Naive thymus-derived CD8-positive, alpha-beta T cell (primary cell): ENCODE data around the gene MCF2L. TPM values are rescaled to one million over a fixed set of nuclear protein-coding genes. Genes with fewer than 3 reads are reported as not detected.

Experiments
- ATAC-seq, 2 donors: fragments of 150-1000 bp; cut with Tn5 transposase in 1 of 2; sonication (Bioruptor Pico), chemical (Tn5 transposase) in 1 of 2; 1 replicate in 1 of 2; 2 replicates in 1 of 2; pipeline ENCODE4 v1.10.0; 2021; ENCODE audit warnings: mild to moderate bottlenecking in 2 of 2, moderate library complexity in 2 of 2
- POLR2A ChIA-PET: fragments of 350-600 bp; sonication (Branson Sonifier 250); formaldehyde crosslinking; loops from one replicate; lab custom pipeline; 2021; ENCODE audit warnings: antibody characterized with exemption; lab: Charles Lee
- DNase-seq, 10 donors: peaks; one replicate each; pipeline versions ENCODE4 v3.0.0 to v3.0.0-alpha.2; 2020 to 2022
- H3K27ac Mint-ChIP-seq, 10 donors: one replicate each; pipeline ENCODE4 v1.8.0; 2020 to 2022; ENCODE audit warnings: mild to moderate bottlenecking in 10 of 10, mixed read lengths in 10 of 10, moderate library complexity in 4 of 10, inconsistent platforms in 1 of 10
- H3K27me3 Mint-ChIP-seq, 5 donors: one replicate each; pipeline ENCODE4 v1.8.0; 2021 to 2022; ENCODE audit warnings: mixed read lengths in 5 of 5
- H3K36me3 Mint-ChIP-seq, 3 donors: one replicate each; pipeline ENCODE4 v1.8.0; 2020 to 2022; ENCODE audit warnings: mixed read lengths in 3 of 3, mild to moderate bottlenecking in 2 of 3, inconsistent platforms in 1 of 3
- H3K4me1 Mint-ChIP-seq, 4 donors: one replicate each; pipeline ENCODE4 v1.8.0; 2021 to 2022; ENCODE audit warnings: mixed read lengths in 4 of 4
- H3K4me3 Mint-ChIP-seq, 10 donors: one replicate each; pipeline ENCODE4 v1.8.0; 2020 to 2022; ENCODE audit warnings: mild to moderate bottlenecking in 10 of 10, mixed read lengths in 10 of 10, moderate library complexity in 6 of 10, inconsistent platforms in 1 of 10
- H3K9me3 Mint-ChIP-seq, 9 donors: one replicate each; pipeline ENCODE4 v1.8.0; 2020 to 2022; ENCODE audit warnings: mixed read lengths in 9 of 9, mild to moderate bottlenecking in 3 of 9, inconsistent platforms in 1 of 9, moderate library complexity in 1 of 9
- polyA plus RNA-seq, 3 donors: library from polyadenylated mRNA; unstranded; fragments of 300-500 nt; fragmentation: Illumina TruSeq; gene quantifications; one replicate each; pipeline ENCODE4 v1.2.3, GENCODE V29; 2021
- total RNA-seq, 8 experiments: library from RNA in 2 of 8; stranded (reverse) in 2 of 8; gene quantifications; one replicate each; pipeline ENCODE4 v1.2.3 and lab custom pipeline; 2021 to 2026

MCF2L gene
- total and polyA plus RNA-seq, 5 experiments from 2014 or later, result 0.81 to 30.3 (median 4.4) TPM

- no peak for ATAC-seq
- Mint-ChIP-seq H3K36me3 (no peaks in the 10 kb centered on the region), H3K27me3 (peaks cover 0 to 5% (median 3%) of the 10 kb centered on the region in 5 donors), H3K4me3 (no peak overlapping the region), H3K9me3 (no peaks in the 10 kb centered on the region), H3K4me1 (no peaks in the 10 kb centered on the region), H3K27ac (peak overlapping the region in 1 of 10 donors; percentile 48)
- DNase-seq, result no peak
- POLR2A ChIA-PET, result no interaction called here
Observed at GRCh38 chr13:113138792-113139551, 170.0 kb downstream of the MCF2L start.

DNA sequence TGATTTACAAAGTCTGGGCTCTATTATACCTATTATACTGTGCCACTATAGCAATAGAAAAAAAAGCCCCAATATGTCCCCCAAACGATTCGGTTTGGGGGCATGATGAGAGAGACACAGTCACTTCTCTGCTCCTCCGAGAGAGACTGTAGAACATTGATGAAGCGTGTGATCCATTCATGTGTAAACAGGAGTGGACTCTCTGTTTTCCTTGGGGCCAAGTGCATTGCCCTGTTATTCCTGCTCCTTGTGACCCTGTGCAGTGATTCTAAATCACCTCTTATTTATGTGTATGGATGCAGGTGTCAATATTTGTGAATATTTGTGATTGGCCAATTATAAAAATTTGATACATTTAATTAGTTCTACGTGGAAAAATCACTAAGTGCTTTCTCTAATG is 170.6 kb downstream of the MCF2L start:
- no peak overlapping the region for H3K4me3 Mint-ChIP-seq
- H3K36me3 Mint-ChIP-seq, result no peaks in the 10 kb centered on the region
- POLR2A ChIA-PET, result no interaction called here
- H3K4me1 Mint-ChIP-seq, result no peaks in the 10 kb centered on the region
- ATAC-seq (no peak), DNase-seq (no peak)
- no peaks in the 10 kb centered on the region for H3K9me3 Mint-ChIP-seq
- H3K27me3 Mint-ChIP-seq, result peaks cover 0 to 5% (median 3%) of the 10 kb centered on the region in 5 donors
- no peak overlapping the region for H3K27ac Mint-ChIP-seq

GRCh38 chr13:113140677-113141600 is 171.9 kb downstream of the MCF2L start:
- Mint-ChIP-seq H3K36me3 (no peaks in the 10 kb centered on the region), H3K9me3 (no peaks in the 10 kb centered on the region), H3K27me3 (peaks cover 0 to 2% (median 2%) of the 10 kb centered on the region in 5 donors), H3K4me1 (no peaks in the 10 kb centered on the region), H3K27ac (no peak overlapping the region), H3K4me3 (no peak overlapping the region)
- no peak for ATAC-seq
- DNase-seq, result no peak
- POLR2A ChIA-PET, result no interaction called here

- no peak for DNase-seq
- no peak overlapping the region for H3K4me3 Mint-ChIP-seq
- no peaks in the 10 kb centered on the region for H3K9me3 Mint-ChIP-seq
- no peak overlapping the region for H3K27ac Mint-ChIP-seq
- no peak for ATAC-seq
- POLR2A ChIA-PET, result no interaction called here
- peaks cover 0 to 2% (median 0%) of the 10 kb centered on the region in 5 donors for H3K27me3 Mint-ChIP-seq
- no peaks in the 10 kb centered on the region for H3K36me3 Mint-ChIP-seq
- H3K4me1 Mint-ChIP-seq, result no peaks in the 10 kb centered on the region
Observed at GRCh38 chr13:113141601-113141970, 172.6 kb downstream of the MCF2L start.

- H3K27me3 Mint-ChIP-seq, result peaks cover 0 to 10% (median 0%) of the 10 kb centered on the region in 5 donors
- POLR2A ChIA-PET, result no interaction called here
Observed at GRCh38 chr13:113142876-113143275, 173.9 kb downstream of the MCF2L start.

GRCh38 chr13:113143466-113144254 is 174.6 kb downstream of the MCF2L start:
- DNase-seq, result no peak
- Mint-ChIP-seq H3K9me3 (no peaks in the 10 kb centered on the region), H3K4me3 (no peak overlapping the region), H3K4me1 (no peaks in the 10 kb centered on the region), H3K27me3 (peaks cover 0 to 10% (median 0%) of the 10 kb centered on the region in 5 donors), H3K36me3 (no peaks in the 10 kb centered on the region), H3K27ac (no peak overlapping the region)
- ATAC-seq, result no peak
- POLR2A ChIA-PET, result no interaction called here

More at GRCh38 chr13:113142876-113143275, 173.9 kb downstream of the MCF2L start:
- no peak overlapping the region for H3K4me3 Mint-ChIP-seq
- H3K27ac Mint-ChIP-seq, result no peak overlapping the region
- ATAC-seq (no peak), DNase-seq (no peak)
- no peaks in the 10 kb centered on the region for H3K36me3 Mint-ChIP-seq
- no peaks in the 10 kb centered on the region for H3K9me3 Mint-ChIP-seq
- no peaks in the 10 kb centered on the region for H3K4me1 Mint-ChIP-seq

GRCh38 chr13:113144255-113144629 is 175.2 kb downstream of the MCF2L start:
- no peaks in the 10 kb centered on the region for H3K36me3 Mint-ChIP-seq
- no peak for DNase-seq
- H3K4me3 Mint-ChIP-seq, result no peak overlapping the region
- H3K27ac Mint-ChIP-seq, result no peak overlapping the region
- H3K27me3 Mint-ChIP-seq, result peaks cover 0 to 10% (median 0%) of the 10 kb centered on the region in 5 donors
- no peak for ATAC-seq
- POLR2A ChIA-PET, result no interaction called here
- no peaks in the 10 kb centered on the region for H3K9me3 Mint-ChIP-seq
- no peaks in the 10 kb centered on the region for H3K4me1 Mint-ChIP-seq

- Mint-ChIP-seq H3K9me3 (no peaks in the 10 kb centered on the region), H3K36me3 (no peaks in the 10 kb centered on the region), H3K4me3 (no peak overlapping the region), H3K27me3 (peaks cover 2 to 10% (median 2%) of the 10 kb centered on the region in 5 donors), H3K4me1 (peaks cover 0 to 2% (median 0%) of the 10 kb centered on the region in 4 donors), H3K27ac (no peak overlapping the region)
- POLR2A ChIA-PET, result no interaction called here
- no peak for DNase-seq
- no peak for ATAC-seq
Observed at GRCh38 chr13:113145496-113145895, 176.5 kb downstream of the MCF2L start.

- H3K9me3 Mint-ChIP-seq, result no peaks in the 10 kb centered on the region
- no peaks in the 10 kb centered on the region for H3K36me3 Mint-ChIP-seq
- peaks cover 3 to 10% (median 4%) of the 10 kb centered on the region in 5 donors for H3K27me3 Mint-ChIP-seq
- H3K4me3 Mint-ChIP-seq, result no peak overlapping the region
- no peak for ATAC-seq
- POLR2A ChIA-PET, result interaction anchor here (0.8 kb wide), 1 partner anchor 36 kb away, joined by 4 read pairs; no protein-coding TSS in a partner anchor
- no peak overlapping the region for H3K27ac Mint-ChIP-seq
- DNase-seq, result no peak
- H3K4me1 Mint-ChIP-seq, result peaks cover 0 to 2% (median under 1%) of the 10 kb centered on the region in 4 donors
Observed at GRCh38 chr13:113145911-113146598, 177.0 kb downstream of the MCF2L start.

DNA sequence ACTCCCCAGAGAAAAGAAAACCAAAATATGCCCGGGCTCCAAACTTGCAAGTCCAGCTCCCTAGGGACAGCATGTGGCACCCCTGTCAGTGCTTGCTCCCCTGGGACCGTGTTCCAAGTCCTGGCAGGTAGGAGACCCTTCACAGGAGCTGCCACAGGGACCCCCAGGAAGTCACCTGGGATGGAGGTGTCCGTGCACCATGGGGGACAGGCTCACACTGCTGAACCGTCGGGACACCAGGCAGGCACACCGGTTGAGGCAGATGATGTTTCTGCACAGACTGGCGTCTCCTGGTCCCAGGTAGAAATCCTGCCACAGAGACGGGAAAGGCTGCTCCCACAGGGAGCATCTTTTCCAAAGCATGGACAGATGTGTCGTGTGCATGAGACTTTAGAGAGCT is 177.7 kb downstream of the MCF2L start:
- DNase-seq (no peak), ATAC-seq (no peak)
- no peaks in the 10 kb centered on the region for H3K36me3 Mint-ChIP-seq
- no peak overlapping the region for H3K4me3 Mint-ChIP-seq
- no peaks in the 10 kb centered on the region for H3K9me3 Mint-ChIP-seq
- POLR2A ChIA-PET, result interaction anchor here (0.8 kb wide), 1 partner anchor 37 kb away, joined by 4 read pairs; no protein-coding TSS in a partner anchor
- H3K4me1 Mint-ChIP-seq, result peaks cover 0 to 7% (median 1%) of the 10 kb centered on the region in 4 donors
- peak overlapping the region in 1 of 10 donors; percentile 55 for H3K27ac Mint-ChIP-seq
- H3K27me3 Mint-ChIP-seq, result peaks cover 4 to 10% (median 8%) of the 10 kb centered on the region in 5 donors

DNA sequence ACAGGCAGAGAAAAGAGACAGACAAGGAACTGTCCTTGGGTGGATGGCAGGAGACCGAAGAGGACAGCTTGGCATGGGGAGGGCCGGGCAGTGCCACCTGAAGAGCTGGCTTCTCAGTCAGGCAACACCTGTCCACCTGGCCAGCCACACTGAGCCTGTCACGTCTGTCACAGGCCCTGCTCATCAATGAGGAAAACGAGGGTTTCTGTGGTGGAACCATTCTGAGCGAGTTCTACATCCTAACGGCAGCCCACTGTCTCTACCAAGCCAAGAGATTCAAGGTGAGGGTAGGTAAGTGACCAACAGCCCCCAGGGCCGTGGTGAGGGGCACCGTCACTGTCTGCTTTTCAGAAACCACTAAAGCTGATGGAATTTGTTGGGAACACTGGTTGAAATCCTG is 178.2 kb downstream of the MCF2L start:
- Mint-ChIP-seq H3K27ac (peak overlapping the region in 3 of 10 donors; percentile 4 to 55 (median 40)), H3K36me3 (no peaks in the 10 kb centered on the region), H3K27me3 (peaks cover 4 to 11% (median 8%) of the 10 kb centered on the region in 5 donors), H3K4me1 (peaks cover 1 to 12% (median 3%) of the 10 kb centered on the region in 4 donors), H3K9me3 (no peaks in the 10 kb centered on the region), H3K4me3 (no peak overlapping the region)
- ATAC-seq, result no peak
- DNase-seq, result no peak
- POLR2A ChIA-PET, result no interaction called here

DNA sequence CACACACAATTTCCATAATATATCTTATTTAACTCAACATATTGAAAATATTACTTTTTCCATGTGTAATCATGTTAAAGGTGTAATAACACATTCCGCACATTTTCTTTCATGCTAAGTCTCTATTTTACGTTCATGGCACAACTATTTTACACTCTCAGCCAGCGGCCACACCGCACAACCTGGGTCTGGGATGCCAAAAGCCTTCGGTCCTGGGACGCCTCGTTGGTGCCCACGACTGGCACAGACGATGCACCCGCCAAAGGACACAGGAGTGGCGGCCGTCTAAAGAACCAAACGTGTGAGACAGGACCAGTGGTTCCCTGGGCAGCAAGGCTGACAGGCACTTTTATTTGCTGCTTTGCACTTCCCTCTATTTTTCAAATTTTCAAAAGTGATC is 179.4 kb downstream of the MCF2L start:
- peaks cover 4 to 17% (median 8%) of the 10 kb centered on the region in 5 donors for H3K27me3 Mint-ChIP-seq
- H3K27ac Mint-ChIP-seq, result no peak overlapping the region
- POLR2A ChIA-PET, result no interaction called here
- H3K36me3 Mint-ChIP-seq, result no peaks in the 10 kb centered on the region
- ATAC-seq (no peak), DNase-seq (no peak)
- H3K9me3 Mint-ChIP-seq, result no peaks in the 10 kb centered on the region
- H3K4me3 Mint-ChIP-seq, result no peak overlapping the region
- H3K4me1 Mint-ChIP-seq, result peaks cover 8 to 20% (median 11%) of the 10 kb centered on the region in 4 donors
